HEK293 (cell line): ENCODE measurements around the gene ZNF485.

Experiments used
- CTCF ChIP-seq: fragments of 450-650 bp; formaldehyde crosslinking; IDR thresholded peaks from 2 replicates; pipeline ENCODE4 v1.5.1; 2016; ENCODE audit warnings: missing biosample characterization, missing genetic modification characterization
- SP3 ChIP-seq: fragments of 450-650 bp; formaldehyde crosslinking; IDR thresholded peaks from 2 replicates; pipeline ENCODE4 v1.5.1; 2016; ENCODE audit warnings: missing biosample characterization, missing genetic modification characterization
- ZBTB8A ChIP-seq: fragments of 450-650 bp; formaldehyde crosslinking; IDR thresholded peaks from 2 replicates; pipeline ENCODE4 v1.5.1; 2016; ENCODE audit warnings: missing biosample characterization, missing genetic modification characterization
- ZFHX2 ChIP-seq: fragments of 450-650 bp; formaldehyde crosslinking; conservative IDR thresholded peaks from 2 replicates; pipeline ENCODE4 v1.5.1; 2016; ENCODE audit warnings: missing biosample characterization, missing genetic modification characterization
- ZNF19 ChIP-seq: fragments of 450-650 bp; formaldehyde crosslinking; IDR thresholded peaks from 2 replicates; pipeline ENCODE4; 2016; ENCODE audit warnings: missing biosample characterization, missing genetic modification characterization, low read depth
- ZNF223 ChIP-seq: fragments of 450-650 bp; formaldehyde crosslinking; IDR thresholded peaks from 2 replicates; pipeline ENCODE4 v1.5.1; 2016; ENCODE audit warnings: missing biosample characterization, missing genetic modification characterization
- ZNF350 ChIP-seq: fragments of 450-650 bp; formaldehyde crosslinking; IDR thresholded peaks from 2 replicates; pipeline ENCODE4 v1.5.0; 2017; ENCODE audit warnings: missing biosample characterization, mild to moderate bottlenecking, missing genetic modification characterization
- ZNF394 ChIP-seq: fragments of 450-650 bp; formaldehyde crosslinking; IDR thresholded peaks from 2 replicates; pipeline ENCODE4 v1.5.1; 2016; ENCODE audit warnings: missing biosample characterization, missing genetic modification characterization, mild to moderate bottlenecking, moderate library complexity, borderline replicate concordance
- ZNF747 ChIP-seq: fragments of 450-650 bp; formaldehyde crosslinking; IDR thresholded peaks from 2 replicates; pipeline ENCODE4 v1.5.1; 2016; ENCODE audit warnings: missing biosample characterization, missing genetic modification characterization
- ZNF776 ChIP-seq: fragments of 450-650 bp; formaldehyde crosslinking; IDR thresholded peaks from 2 replicates; pipeline ENCODE4 v1.5.0; 2017; ENCODE audit warnings: missing biosample characterization, missing genetic modification characterization, borderline replicate concordance
- ZXDB ChIP-seq: fragments of 450-650 bp; formaldehyde crosslinking; IDR thresholded peaks from 2 replicates; pipeline ENCODE4 v1.5.1; 2016; ENCODE audit warnings: missing biosample characterization, missing genetic modification characterization
- TF ChIP-seq, protein P1 (sequence below): fragments of 450-650 bp; formaldehyde crosslinking; IDR thresholded peaks from 2 replicates; pipeline ENCODE4 v1.5.1; 2016; ENCODE audit warnings: missing biosample characterization, missing genetic modification characterization
- TF ChIP-seq, protein P2 (sequence below): fragments of 450-650 bp; formaldehyde crosslinking; IDR thresholded peaks from 2 replicates; pipeline ENCODE4 v1.5.1; 2016; ENCODE audit warnings: missing biosample characterization, missing genetic modification characterization, low read depth

GRCh38 chr10:43610636-43611035, 4.4 kb downstream of the ZNF485 start:
- TF ChIP-seq ZNF19 (tag by site-specific recombination) (no peak), ZNF747 (tag by site-specific recombination) (no peak), SP3 (tag by site-specific recombination) (no peak), ZXDB (tag by site-specific recombination) (no peak), ZNF350 (tag by site-specific recombination) (no peak), CTCF (no peak), ZNF776 (no peak), ZNF223 (tag by site-specific recombination) (no peak), ZBTB8A (tag by site-specific recombination) (no peak), ZFHX2 (tag by site-specific recombination) (no peak), ZNF394 (no peak)
- TF ChIP-seq, protein P1, sequence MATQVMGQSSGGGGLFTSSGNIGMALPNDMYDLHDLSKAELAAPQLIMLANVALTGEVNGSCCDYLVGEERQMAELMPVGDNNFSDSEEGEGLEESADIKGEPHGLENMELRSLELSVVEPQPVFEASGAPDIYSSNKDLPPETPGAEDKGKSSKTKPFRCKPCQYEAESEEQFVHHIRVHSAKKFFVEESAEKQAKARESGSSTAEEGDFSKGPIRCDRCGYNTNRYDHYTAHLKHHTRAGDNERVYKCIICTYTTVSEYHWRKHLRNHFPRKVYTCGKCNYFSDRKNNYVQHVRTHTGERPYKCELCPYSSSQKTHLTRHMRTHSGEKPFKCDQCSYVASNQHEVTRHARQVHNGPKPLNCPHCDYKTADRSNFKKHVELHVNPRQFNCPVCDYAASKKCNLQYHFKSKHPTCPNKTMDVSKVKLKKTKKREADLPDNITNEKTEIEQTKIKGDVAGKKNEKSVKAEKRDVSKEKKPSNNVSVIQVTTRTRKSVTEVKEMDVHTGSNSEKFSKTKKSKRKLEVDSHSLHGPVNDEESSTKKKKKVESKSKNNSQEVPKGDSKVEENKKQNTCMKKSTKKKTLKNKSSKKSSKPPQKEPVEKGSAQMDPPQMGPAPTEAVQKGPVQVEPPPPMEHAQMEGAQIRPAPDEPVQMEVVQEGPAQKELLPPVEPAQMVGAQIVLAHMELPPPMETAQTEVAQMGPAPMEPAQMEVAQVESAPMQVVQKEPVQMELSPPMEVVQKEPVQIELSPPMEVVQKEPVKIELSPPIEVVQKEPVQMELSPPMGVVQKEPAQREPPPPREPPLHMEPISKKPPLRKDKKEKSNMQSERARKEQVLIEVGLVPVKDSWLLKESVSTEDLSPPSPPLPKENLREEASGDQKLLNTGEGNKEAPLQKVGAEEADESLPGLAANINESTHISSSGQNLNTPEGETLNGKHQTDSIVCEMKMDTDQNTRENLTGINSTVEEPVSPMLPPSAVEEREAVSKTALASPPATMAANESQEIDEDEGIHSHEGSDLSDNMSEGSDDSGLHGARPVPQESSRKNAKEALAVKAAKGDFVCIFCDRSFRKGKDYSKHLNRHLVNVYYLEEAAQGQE (tag by site-specific recombination): no peak
- TF ChIP-seq, protein P2, sequence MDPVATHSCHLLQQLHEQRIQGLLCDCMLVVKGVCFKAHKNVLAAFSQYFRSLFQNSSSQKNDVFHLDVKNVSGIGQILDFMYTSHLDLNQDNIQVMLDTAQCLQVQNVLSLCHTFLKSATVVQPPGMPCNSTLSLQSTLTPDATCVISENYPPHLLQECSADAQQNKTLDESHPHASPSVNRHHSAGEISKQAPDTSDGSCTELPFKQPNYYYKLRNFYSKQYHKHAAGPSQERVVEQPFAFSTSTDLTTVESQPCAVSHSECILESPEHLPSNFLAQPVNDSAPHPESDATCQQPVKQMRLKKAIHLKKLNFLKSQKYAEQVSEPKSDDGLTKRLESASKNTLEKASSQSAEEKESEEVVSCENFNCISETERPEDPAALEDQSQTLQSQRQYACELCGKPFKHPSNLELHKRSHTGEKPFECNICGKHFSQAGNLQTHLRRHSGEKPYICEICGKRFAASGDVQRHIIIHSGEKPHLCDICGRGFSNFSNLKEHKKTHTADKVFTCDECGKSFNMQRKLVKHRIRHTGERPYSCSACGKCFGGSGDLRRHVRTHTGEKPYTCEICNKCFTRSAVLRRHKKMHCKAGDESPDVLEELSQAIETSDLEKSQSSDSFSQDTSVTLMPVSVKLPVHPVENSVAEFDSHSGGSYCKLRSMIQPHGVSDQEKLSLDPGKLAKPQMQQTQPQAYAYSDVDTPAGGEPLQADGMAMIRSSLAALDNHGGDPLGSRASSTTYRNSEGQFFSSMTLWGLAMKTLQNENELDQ (tag by site-specific recombination): no peak
